DOHH2 (cell line): Measurements from ENCODE around the gene ATP8B4.

Source experiments
- H3F3A ChIP-seq: fragments of 200-600 bp; sonication (generic), shearing (Covaris generic); 2 replicates; pipeline ENCODE4 v1.6.0; 2016; ENCODE audit warnings: antibody characterized with exemption, mild to moderate bottlenecking; ENCODE audit not compliant: control insufficient read depth, insufficient read depth
- H3K27ac ChIP-seq: fragments of 200-600 bp; sonication (generic); 2 replicates; pipeline ENCODE4 v1.5.1; 2014; ENCODE audit warnings: low read depth, mild to moderate bottlenecking, low read length, moderate library complexity
- H3K27me3 ChIP-seq: fragments of 200-600 bp; sonication (generic); 2 replicates; pipeline ENCODE4 v1.6.1; 2014; ENCODE audit warnings: mild to moderate bottlenecking, low read length, mixed read lengths; ENCODE audit not compliant: control insufficient read depth
- H3K36me3 ChIP-seq: fragments of 200-600 bp; sonication (generic); 2 replicates; pipeline ENCODE4 v1.6.1; 2014; ENCODE audit warnings: mild to moderate bottlenecking, low read length, moderate library complexity, mixed read lengths; ENCODE audit not compliant: control insufficient read depth
- H3K4me1 ChIP-seq: fragments of 200-600 bp; sonication (generic); 2 replicates; pipeline ENCODE4 v1.6.1; 2014; ENCODE audit warnings: mild to moderate bottlenecking, low read length, mixed read lengths; ENCODE audit not compliant: control insufficient read depth
- H3K4me2 ChIP-seq: fragments of 200-600 bp; sonication (generic); 2 replicates; pipeline ENCODE4 v1.6.0; 2014; ENCODE audit warnings: mild to moderate bottlenecking, low read length, moderate library complexity
- H3K4me3 ChIP-seq: fragments of 200-600 bp; sonication (generic); 2 replicates; pipeline ENCODE4 v1.5.1; 2014; ENCODE audit warnings: mild to moderate bottlenecking, low read length, mixed read lengths
- H3K79me2 ChIP-seq: fragments of 200-600 bp; sonication (generic); 2 replicates; pipeline ENCODE4 v1.6.1; 2014; ENCODE audit warnings: mild to moderate bottlenecking, low read length, mixed read lengths; ENCODE audit not compliant: control insufficient read depth
- H3K9me2 ChIP-seq: fragments of 200-600 bp; sonication (generic); replicated peaks from 2 replicates; pipeline ENCODE4 v1.6.1; 2014; ENCODE audit warnings: mild to moderate bottlenecking, low read length, mixed read lengths; ENCODE audit not compliant: control insufficient read depth
- H3K9me3 ChIP-seq: fragments of 200-600 bp; sonication (generic); 2 replicates; pipeline ENCODE4 v1.6.1; 2014; ENCODE audit warnings: antibody characterized with exemption, low read length, mixed read lengths; ENCODE audit not compliant: control insufficient read depth, insufficient read depth
- H4K20me1 ChIP-seq: fragments of 200-600 bp; sonication (generic); 2 replicates; pipeline ENCODE4 v1.6.0; 2014; ENCODE audit warnings: low read depth, mild to moderate bottlenecking, antibody characterized with exemption, low read length, moderate library complexity; ENCODE audit not compliant: control insufficient read depth, insufficient read depth
- EZH2phosphoT487 ChIP-seq: fragments of 200-600 bp; sonication (generic); IDR thresholded peaks from 2 replicates; pipeline ENCODE4 v1.6.1; 2017; ENCODE audit warnings: borderline replicate concordance, mild to moderate bottlenecking, antibody characterized with exemption, low read length, moderate library complexity, mixed read lengths
- TF ChIP-seq, protein P1 (sequence below): fragments of 200-600 bp; sonication (generic); IDR thresholded peaks from one replicate; pipeline ENCODE4 v1.5.1; 2014; ENCODE audit warnings: antibody characterized with exemption, mild to moderate bottlenecking, low read depth, low read length; ENCODE audit not compliant: poor library complexity, severe bottlenecking

ATP8B4 gene

DNA sequence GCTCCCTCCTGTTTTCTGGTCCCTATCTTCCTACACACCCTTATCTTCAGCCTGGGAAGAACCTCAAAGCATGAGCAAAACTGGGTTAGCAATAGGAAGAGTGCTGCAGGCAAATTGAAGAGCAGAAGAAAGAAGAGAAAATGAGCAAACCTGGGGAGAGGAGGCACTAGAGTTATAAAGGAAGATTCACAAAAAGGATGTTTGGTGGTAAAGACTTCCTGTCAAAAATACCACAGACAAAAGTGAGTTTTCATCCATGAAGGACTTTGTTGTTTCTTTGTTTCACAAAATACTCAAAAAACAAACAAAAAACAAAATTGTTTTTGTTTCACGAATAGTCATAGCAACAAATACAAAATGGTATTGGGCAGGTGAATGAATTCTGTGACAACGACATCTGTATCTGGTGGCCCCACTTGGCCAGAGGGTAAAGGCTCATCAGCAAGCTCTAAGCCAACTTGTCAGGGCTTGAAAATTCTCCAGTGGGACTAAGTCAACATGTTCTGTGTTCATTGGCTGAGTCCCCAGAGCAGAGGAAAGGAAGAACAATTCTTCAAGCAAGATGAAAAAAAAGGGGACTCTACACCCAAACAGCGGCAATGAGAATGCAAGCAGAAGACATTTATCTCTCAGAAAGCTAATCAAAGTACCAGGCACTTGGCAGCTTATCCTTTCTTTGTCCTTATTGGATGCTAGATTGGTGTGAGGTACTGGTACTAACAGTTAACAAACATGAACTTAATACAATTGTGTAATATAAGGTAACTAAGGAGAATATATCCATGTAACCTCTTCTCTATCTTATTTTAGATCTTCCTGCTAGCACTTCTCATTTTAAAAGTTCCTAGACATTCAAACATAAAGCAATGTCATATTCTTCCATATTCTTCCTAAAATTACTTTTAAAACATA, 9.7 kb downstream of the ATP8B4 start:
- TF ChIP-seq EZH2phosphoT487: no peak
- TF ChIP-seq, protein P1, sequence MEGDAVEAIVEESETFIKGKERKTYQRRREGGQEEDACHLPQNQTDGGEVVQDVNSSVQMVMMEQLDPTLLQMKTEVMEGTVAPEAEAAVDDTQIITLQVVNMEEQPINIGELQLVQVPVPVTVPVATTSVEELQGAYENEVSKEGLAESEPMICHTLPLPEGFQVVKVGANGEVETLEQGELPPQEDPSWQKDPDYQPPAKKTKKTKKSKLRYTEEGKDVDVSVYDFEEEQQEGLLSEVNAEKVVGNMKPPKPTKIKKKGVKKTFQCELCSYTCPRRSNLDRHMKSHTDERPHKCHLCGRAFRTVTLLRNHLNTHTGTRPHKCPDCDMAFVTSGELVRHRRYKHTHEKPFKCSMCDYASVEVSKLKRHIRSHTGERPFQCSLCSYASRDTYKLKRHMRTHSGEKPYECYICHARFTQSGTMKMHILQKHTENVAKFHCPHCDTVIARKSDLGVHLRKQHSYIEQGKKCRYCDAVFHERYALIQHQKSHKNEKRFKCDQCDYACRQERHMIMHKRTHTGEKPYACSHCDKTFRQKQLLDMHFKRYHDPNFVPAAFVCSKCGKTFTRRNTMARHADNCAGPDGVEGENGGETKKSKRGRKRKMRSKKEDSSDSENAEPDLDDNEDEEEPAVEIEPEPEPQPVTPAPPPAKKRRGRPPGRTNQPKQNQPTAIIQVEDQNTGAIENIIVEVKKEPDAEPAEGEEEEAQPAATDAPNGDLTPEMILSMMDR: no peak
- H3K9me3 ChIP-seq: no peaks in the 10 kb centered on the region
- H3K36me3 ChIP-seq: no peaks in the 10 kb centered on the region
- no peaks in the 10 kb centered on the region for H3K4me1 ChIP-seq
- H3K4me2 ChIP-seq: no peak overlapping the region
- H3K27ac ChIP-seq: no peak overlapping the region
- H3K79me2 ChIP-seq: no peaks in the 10 kb centered on the region
- H3K9me2 ChIP-seq: no peaks in the 10 kb centered on the region
- no peak overlapping the region for H3K4me3 ChIP-seq
- no peaks in the 10 kb centered on the region for H3F3A ChIP-seq
- H3K27me3 ChIP-seq: peaks cover 4% of the 10 kb centered on the region; the same call in 1 of the 2 replicates
- no peaks in the 10 kb centered on the region for H4K20me1 ChIP-seq

DNA sequence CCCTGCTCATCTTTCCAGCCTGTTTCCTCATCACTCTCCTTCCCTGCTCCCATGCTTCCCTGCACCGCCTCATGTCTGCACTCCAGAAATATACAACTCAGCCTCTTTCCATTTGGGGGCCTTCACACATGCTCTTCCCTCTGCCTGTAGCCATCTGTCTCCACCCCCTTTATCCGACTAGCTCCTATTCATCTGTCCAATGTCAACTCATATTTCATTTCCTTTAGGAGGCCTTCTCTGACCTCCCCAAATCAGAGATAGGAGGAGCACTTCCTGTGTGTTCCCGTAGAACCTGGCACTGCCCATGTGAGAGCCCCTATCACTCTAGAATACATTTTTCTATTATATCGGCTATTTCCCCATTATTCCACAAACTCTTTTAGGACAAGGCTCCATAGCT, 10.6 kb downstream of the ATP8B4 start:
- Histone ChIP-seq H4K20me1 (no peaks in the 10 kb centered on the region), H3K27ac (no peak overlapping the region), H3F3A (no peaks in the 10 kb centered on the region), H3K4me2 (no peak overlapping the region), H3K9me3 (no peaks in the 10 kb centered on the region), H3K4me3 (no peak overlapping the region), H3K36me3 (no peaks in the 10 kb centered on the region), H3K27me3 (peaks cover 4% of the 10 kb centered on the region; the same call in 1 of the 2 replicates), H3K4me1 (no peaks in the 10 kb centered on the region), H3K9me2 (no peaks in the 10 kb centered on the region), H3K79me2 (no peaks in the 10 kb centered on the region)
- TF ChIP-seq EZH2phosphoT487: no peak
- TF ChIP-seq, protein P1: no peak

DNA sequence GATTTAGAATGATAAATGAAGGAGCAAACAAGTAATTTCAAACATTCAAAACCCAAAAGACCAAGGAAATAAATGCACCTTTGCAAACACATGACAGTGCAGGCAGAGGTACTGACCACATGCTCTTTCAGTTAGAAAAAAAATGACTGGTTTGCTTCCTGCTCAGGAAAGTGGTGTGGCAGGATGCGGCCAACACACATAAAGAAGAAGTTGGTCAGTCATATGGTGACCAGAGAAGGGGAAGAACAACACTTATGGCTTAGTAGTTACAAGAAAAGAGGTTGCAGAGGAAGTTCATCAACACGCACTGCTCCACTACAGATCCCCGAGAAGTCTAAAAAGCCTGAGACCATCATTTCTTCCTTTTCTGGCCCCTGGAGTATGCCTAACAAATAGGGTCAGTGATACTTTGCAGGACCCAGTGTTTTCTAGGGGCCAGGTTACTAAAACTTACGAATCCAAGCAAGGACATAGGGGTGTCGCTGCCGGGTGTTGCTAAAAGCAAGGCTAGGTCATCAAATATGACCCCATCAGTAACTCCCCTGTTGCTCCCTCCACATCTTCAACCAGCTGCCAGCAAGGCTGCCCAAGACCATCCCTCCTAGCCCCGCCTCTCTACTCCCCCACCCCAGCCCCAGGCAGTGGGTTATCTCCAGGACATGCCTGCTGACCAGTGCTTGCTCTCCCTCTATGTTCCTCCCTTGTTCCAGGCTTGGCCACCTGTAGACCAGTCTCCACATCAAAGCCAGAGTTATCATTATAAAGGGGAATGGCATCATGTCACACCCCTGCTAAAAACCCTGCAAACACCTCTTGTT, 11.2 kb downstream of the ATP8B4 start:
- Histone ChIP-seq H3F3A (no peaks in the 10 kb centered on the region), H3K9me2 (no peaks in the 10 kb centered on the region), H3K4me1 (no peaks in the 10 kb centered on the region), H3K27ac (no peak overlapping the region), H3K79me2 (no peaks in the 10 kb centered on the region), H3K27me3 (peaks cover 4% of the 10 kb centered on the region; the same call in 1 of the 2 replicates), H3K9me3 (no peaks in the 10 kb centered on the region), H4K20me1 (no peaks in the 10 kb centered on the region), H3K36me3 (no peaks in the 10 kb centered on the region), H3K4me2 (no peak overlapping the region), H3K4me3 (no peak overlapping the region)
- TF ChIP-seq, protein P1: no peak
- TF ChIP-seq EZH2phosphoT487: no peak
